ENCODE results near the gene AHSG.

Gene AHSG, protein sequence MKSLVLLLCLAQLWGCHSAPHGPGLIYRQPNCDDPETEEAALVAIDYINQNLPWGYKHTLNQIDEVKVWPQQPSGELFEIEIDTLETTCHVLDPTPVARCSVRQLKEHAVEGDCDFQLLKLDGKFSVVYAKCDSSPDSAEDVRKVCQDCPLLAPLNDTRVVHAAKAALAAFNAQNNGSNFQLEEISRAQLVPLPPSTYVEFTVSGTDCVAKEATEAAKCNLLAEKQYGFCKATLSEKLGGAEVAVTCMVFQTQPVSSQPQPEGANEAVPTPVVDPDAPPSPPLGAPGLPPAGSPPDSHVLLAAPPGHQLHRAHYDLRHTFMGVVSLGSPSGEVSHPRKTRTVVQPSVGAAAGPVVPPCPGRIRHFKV

DNA sequence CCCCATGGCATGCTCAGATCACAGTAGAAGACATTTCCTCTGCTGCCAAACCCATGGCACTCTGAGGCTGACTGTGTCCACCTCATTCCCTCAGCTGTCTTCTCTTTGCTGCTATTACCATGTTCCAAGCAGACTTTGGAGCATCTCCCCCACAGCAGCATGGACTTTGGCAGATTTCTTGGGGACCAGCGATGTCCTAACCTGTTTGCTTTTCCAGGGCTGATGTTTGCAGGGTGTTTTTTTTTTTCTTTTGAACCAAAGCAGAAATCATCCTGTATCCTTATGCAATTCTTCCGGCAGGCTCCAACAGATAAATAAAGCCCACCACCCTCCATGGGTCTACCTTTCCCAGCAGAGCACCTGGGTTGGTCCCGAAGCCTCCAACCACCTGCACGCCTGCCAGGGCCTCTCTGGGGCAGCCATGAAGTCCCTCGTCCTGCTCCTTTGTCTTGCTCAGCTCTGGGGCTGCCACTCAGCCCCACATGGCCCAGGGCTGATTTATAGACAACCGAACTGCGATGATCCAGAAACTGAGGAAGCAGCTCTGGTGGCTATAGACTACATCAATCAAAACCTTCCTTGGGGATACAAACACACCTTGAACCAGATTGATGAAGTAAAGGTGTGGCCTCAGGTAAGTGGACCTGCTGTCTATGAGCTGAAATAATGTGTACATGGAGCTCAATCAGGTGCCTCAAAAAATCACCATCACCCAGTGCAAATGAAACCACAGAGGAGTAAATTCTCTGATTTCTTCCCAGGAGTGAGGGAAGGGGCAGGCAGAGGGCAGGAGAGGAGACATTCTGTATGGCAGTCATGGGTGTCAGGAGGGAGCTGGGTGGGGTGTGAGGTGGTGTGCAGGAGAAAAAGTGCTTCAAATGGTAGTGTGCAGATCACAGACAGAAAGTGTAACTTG, at the start of gene AHSG:
Gene AHSG, plus strand, starts transcription at position 340 of the 916 bp plus-strand sequence. Its CDS starts 82 bp downstream, at position 422.
- TF ChIP-seq, protein P1, sequence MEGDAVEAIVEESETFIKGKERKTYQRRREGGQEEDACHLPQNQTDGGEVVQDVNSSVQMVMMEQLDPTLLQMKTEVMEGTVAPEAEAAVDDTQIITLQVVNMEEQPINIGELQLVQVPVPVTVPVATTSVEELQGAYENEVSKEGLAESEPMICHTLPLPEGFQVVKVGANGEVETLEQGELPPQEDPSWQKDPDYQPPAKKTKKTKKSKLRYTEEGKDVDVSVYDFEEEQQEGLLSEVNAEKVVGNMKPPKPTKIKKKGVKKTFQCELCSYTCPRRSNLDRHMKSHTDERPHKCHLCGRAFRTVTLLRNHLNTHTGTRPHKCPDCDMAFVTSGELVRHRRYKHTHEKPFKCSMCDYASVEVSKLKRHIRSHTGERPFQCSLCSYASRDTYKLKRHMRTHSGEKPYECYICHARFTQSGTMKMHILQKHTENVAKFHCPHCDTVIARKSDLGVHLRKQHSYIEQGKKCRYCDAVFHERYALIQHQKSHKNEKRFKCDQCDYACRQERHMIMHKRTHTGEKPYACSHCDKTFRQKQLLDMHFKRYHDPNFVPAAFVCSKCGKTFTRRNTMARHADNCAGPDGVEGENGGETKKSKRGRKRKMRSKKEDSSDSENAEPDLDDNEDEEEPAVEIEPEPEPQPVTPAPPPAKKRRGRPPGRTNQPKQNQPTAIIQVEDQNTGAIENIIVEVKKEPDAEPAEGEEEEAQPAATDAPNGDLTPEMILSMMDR (IDR thresholded peaks at IDR 0.05) = no peak

DNA sequence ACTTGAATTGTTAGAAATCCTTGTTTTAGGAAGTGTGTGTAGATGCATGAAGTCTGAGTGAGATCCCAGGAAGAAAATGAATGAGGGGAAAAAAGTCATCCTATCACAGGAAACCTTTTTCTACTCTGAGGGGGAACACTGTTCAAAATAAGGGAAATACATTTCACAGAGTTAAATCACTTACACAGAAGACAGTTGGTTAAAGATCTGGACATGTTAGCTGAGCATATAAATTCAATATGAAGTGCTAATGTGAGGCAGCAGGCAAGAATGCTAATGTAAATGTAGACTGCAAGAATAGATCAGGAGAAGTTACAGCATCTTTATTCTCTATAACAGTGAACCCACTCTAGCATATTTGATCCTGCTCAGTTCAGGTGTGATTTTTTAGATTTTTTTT, 48.3 kb upstream of the AHSG start:
- TF ChIP-seq, protein P1 (IDR thresholded peaks at IDR 0.05) = no peak

DNA sequence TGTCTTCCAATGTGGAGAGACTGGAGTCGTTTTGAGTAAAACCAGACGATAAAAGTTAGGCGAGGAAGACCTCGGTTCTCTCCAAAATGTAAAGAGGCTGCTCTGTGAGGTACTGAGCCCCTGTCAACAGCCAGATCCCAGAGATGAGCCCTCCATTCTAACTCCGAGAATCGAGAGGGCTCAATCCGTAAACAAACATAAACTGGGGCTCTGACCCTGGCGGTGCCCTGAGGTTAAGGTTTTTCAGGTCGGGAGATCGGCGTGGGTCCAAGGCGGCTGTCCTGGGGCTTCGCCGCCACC, 46.1 kb upstream of the AHSG start:
- TF ChIP-seq, protein P1 (IDR thresholded peaks at IDR 0.05) = no peak

DNA sequence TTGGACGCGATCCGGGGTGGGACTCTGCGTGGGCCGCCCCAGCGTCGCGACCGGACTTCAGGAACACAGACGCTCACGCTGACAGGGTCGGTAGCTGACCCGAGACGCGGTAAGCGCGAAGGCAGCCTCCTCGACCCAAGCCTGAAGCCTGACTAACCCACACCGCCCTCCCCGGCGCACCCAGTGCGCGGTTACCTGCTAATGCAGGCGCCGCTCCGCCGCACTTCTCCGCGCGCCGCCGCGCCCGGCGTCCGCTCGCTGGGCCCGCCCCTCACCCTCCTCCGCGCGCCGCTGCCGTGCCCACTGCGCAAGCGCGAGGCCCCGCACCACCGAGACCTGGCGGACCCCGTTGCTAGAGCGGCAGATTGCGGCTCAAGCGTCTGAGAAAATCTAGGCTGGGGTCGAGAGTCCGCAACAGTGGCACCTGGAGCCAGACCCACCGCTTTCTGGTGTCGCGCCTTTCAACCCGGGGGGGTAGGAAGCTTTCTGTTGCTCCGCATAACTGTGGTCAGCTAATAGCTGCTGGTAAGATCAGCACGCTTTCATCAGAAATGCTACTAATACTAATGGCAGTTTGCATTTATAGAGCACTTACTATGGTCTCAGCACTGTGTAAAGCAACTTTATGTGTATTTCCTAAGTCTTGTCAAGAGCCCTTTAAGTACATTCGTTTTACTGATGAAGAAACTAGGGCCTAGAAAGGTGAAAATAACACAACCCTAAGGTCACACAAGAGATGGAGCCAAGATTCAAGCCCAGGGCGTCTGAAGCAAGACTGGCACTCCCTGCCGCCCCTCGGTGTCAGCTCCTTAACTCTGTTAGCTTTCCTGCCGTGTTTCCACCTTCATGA, 45.6 kb upstream of the AHSG start, which contains the start of gene TBCCD1:
Gene TBCCD1, minus strand, starts transcription at position 268 of the 850 bp plus-strand sequence. CDS start 3,010 bp downstream, outside the sequence.
- TF ChIP-seq, protein P1 (IDR thresholded peaks at IDR 0.05) = no peak

DNA sequence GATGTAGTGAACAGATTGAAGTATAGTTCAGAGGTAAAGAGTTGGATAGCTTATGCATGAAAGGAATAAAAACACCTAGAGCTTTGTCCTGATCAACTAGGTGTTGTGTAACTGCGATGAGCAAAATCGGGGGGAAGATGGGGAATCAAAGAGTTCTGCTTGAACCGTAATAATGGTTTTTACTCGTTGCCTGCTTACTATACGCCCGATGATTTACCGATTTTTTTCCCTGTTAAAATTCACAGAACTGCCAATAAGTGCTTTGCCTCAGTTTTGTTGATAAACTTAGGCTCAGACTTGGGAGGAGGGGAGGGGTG, 43.1 kb upstream of the AHSG start:
- TF ChIP-seq, protein P1 (IDR thresholded peaks at IDR 0.05) = no peak

DNA sequence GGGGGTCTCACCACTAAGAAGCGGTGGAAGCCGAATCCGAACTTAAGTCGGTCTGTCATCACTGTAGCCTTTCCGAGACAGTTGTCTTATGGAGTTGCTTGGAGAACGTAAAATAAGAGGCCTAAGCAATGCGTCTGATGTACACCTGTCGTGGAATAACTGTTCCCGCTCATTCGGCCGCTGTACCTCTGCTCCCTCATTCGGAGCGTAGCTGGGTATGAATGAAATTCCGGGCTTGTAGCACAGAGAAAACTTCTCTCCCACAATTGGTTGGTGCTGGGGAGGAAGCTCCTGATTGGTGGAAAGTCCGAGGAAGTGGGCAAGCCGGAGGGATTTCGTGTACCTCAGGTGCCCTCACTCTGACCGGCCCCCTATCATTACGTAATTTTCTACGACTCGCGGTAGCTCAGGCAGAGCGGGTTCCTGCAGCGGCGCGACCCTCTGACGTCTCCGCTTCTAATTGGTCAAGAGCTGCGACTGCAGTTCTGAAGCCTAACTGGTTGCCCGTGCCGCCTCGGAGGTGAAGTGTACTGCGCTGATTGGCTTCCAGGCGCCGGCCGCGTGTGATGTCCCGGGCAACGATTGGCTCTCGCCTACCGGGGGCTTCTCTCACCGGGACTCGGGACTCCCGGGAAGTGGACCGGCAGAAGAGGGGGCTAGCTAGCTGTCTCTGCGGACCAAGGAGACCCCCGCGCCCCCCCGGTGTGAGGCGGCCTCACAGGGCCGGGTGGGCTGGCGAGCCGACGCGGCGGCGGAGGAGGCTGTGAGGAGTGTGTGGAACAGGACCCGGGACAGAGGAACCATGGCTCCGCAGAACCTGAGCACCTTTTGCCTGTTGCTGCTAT, 42.5 kb upstream of the AHSG start, which contains the start of gene DNAJB11:
Gene DNAJB11, plus strand, starts transcription at position 625 of the 845 bp plus-strand sequence. Its CDS starts 178 bp downstream, at position 803.
- TF ChIP-seq, protein P1 (IDR thresholded peaks at IDR 0.05) = no peak
